Kidney (tissue), 14 donors: ENCODE measurements around the gene SERPINE2. TPM values are rescaled to one million over a fixed set of nuclear protein-coding genes. Genes with fewer than 3 reads are reported as not detected.

Experiments used
- DNase-seq, 5 donors: peaks; one replicate each; pipeline ENCODE4 v3.0.0-alpha.2; 2013 to 2020
- FAIRE-seq: peaks from 2 replicates; lab custom pipeline; 2012; peaks lifted over from hg19 to GRCh38; lab: Jason Lieb, UNC
- H3K27ac ChIP-seq, 2 donors: one replicate each; pipeline ENCODE4 v1.7.0; 2013; ENCODE audit warnings: low read depth in 2 of 2, low read length in 2 of 2, inconsistent platforms in 1 of 2
- H3K27me3 ChIP-seq: one replicate; pipeline ENCODE4 v1.7.1; 2013; ENCODE audit warnings: low read length, inconsistent platforms; ENCODE audit not compliant: control insufficient read depth, insufficient read depth
- H3K36me3 ChIP-seq, 3 donors: one replicate each; pipeline versions ENCODE4 v1.7.0 to v1.7.1; 2013; ENCODE audit warnings: low read length in 3 of 3, control low read depth in 1 of 3, inconsistent platforms in 1 of 3; ENCODE audit not compliant: insufficient read depth in 3 of 3, control insufficient read depth in 2 of 3
- H3K4me1 ChIP-seq, 3 donors: one replicate each; pipeline versions ENCODE4 v1.7.0 to v1.7.1; 2013; ENCODE audit warnings: low read length in 3 of 3, inconsistent platforms in 1 of 3, low read depth in 1 of 3; ENCODE audit not compliant: control insufficient read depth in 2 of 3, insufficient read depth in 2 of 3
- H3K4me3 ChIP-seq, 3 donors: one replicate each; pipeline versions ENCODE4 v1.7.0 to v1.8.1; 2013; ENCODE audit warnings: low read length in 3 of 3, control low read depth in 1 of 3, inconsistent platforms in 1 of 3
- H3K9ac ChIP-seq, 3 donors: one replicate each; pipeline versions ENCODE4 v1.7.0 to v1.7.1; 2013; ENCODE audit warnings: low read length in 3 of 3, control low read depth in 1 of 3, inconsistent platforms in 1 of 3
- H3K9me3 ChIP-seq, 3 donors: one replicate each; pipeline versions ENCODE4 v1.7.0 to v1.7.1; 2013; ENCODE audit warnings: low read length in 3 of 3, control low read depth in 1 of 3, inconsistent platforms in 1 of 3; ENCODE audit not compliant: control insufficient read depth in 2 of 3, insufficient read depth in 1 of 3
- intact Hi-C: fragments of 100-400 bp; cut with DNase I; formaldehyde crosslinking; loops from one replicate; pipeline ENCODE4 v1.11.1; 2022
- polyA plus RNA-seq: library from polyadenylated mRNA; stranded (reverse); fragments of 350-450 nt; fragmentation: Illumina TruSeq; extraction: RNeasy Lipid Tissue Mini Kit (QIAGEN cat#74804); gene quantifications from one replicate; pipeline ENCODE4 v1.2.3, GENCODE V29; 2014; ENCODE audit warnings: low read depth, low replicate concordance; ENCODE audit not compliant: insufficient read depth
- total RNA-seq: library from RNA; stranded (reverse); fragmentation: NEBNext Ultra II Directional; extraction: Animal tissue kit (Norgen Biotek cat#: 25700); gene quantifications from one replicate; pipeline ENCODE4 v1.2.1, GENCODE V29; 2021
- TF ChIP-seq, protein P1 (sequence below): IDR thresholded peaks from 3 replicates; pipeline ENCODE4 v1.5.1; 2012; ENCODE audit warnings: mild to moderate bottlenecking, moderate library complexity, borderline replicate concordance; ENCODE audit not compliant: insufficient read depth; ENCODE audit errors: extremely low read depth
- donor health status: control.
- donor health status: control.
- donor health status: control.
- donor health status: control.
- donor health status: control.
- donor health status: DM: yes; HTN: yes; CAD: no.
- donor health status: Normal renal cell carcinoma (clear cell type).

The SERPINE2 gene
- total and polyA plus RNA-seq, 2 donors from 2014 or later, result 27.3 to 29.2 TPM

DNA sequence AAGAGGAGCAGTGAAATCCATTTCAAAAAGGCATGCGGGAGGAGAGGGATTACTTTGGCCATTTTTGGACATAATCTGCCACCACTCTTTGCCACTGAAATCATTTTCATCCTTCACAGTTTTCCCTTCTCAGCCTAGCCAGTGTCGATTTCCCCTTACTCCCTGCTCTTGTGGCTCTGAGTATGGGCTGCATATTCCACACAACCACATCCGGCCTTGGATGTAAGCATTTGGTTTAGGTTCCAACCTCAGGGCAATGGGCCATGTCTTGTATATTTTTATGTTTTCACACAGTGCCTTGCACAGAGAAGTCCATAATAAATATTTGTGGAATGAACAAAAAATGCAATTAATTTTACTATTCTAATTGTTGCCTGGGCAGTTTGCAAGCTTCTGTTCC, 7.7 kb upstream of the SERPINE2 start:
- no peak overlapping the region for H3K4me3 ChIP-seq
- intact Hi-C loops, result no loop called here
- H3K27ac ChIP-seq, result no peak overlapping the region
- TF ChIP-seq, protein P1, sequence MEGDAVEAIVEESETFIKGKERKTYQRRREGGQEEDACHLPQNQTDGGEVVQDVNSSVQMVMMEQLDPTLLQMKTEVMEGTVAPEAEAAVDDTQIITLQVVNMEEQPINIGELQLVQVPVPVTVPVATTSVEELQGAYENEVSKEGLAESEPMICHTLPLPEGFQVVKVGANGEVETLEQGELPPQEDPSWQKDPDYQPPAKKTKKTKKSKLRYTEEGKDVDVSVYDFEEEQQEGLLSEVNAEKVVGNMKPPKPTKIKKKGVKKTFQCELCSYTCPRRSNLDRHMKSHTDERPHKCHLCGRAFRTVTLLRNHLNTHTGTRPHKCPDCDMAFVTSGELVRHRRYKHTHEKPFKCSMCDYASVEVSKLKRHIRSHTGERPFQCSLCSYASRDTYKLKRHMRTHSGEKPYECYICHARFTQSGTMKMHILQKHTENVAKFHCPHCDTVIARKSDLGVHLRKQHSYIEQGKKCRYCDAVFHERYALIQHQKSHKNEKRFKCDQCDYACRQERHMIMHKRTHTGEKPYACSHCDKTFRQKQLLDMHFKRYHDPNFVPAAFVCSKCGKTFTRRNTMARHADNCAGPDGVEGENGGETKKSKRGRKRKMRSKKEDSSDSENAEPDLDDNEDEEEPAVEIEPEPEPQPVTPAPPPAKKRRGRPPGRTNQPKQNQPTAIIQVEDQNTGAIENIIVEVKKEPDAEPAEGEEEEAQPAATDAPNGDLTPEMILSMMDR, result no peak
- FAIRE-seq (no peak), DNase-seq (no peak)
- no peaks in the 10 kb centered on the region for H3K27me3 ChIP-seq
- no peaks in the 10 kb centered on the region for H3K36me3 ChIP-seq
- H3K9ac ChIP-seq, result no peak overlapping the region
- H3K4me1 ChIP-seq, result no peaks in the 10 kb centered on the region
- no peaks in the 10 kb centered on the region for H3K9me3 ChIP-seq

DNA sequence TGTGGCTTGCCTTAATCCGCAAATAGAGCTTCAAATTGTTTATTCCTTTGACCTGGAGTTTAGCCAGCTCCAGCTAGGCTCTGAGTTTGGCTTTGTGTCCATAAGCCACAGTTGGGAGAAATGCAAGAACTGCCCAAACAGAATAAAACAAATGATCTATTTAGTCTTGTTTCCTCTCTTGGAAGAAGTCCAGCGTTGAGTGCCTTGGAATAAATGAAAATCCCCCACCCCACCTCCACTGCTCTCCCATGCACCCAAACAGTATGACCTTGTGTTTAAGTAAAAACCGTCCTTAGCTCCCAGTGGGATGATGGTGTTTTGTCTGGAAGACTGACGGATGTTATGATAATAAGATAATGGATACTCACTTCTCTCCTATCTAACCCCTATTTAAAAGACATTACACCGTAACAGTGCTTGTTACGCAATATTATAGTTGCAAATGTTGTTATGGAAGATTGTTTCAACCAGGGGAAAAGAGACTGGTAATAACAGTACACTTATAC, 3.2 kb upstream of the SERPINE2 start:
- no peaks in the 10 kb centered on the region for H3K27me3 ChIP-seq
- FAIRE-seq (no peak), DNase-seq (peak in 1 of 5 donors; percentile 17)
- H3K36me3 ChIP-seq, result no peaks in the 10 kb centered on the region
- no peak overlapping the region for H3K4me3 ChIP-seq
- no peak overlapping the region for H3K9ac ChIP-seq
- no peaks in the 10 kb centered on the region for H3K9me3 ChIP-seq
- intact Hi-C loops, result no loop called here
- peaks cover 0 to 4% (median 0%) of the 10 kb centered on the region in 3 donors for H3K4me1 ChIP-seq
- H3K27ac ChIP-seq, result no peak overlapping the region
- TF ChIP-seq, protein P1, result no peak

DNA sequence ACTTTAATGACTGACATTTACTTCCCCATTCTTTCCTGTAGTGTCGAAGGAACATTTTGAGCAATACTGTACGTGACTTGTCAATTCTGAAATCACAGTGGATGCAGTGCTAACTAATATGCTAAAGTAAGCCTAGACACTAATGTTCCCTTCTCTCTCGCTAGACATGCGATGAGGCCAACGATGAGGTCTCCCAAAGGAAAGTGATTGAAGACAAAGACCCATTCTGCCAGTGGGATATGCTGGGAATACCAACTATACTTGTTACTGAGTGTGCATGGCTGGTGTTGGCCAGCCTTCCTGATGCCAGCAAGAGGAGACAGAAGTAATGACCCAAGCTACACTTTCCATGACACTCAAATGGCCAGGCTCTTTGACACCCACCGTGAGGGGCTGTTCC, 2.5 kb upstream of the SERPINE2 start:
- H3K27ac ChIP-seq, result no peak overlapping the region
- H3K36me3 ChIP-seq, result no peaks in the 10 kb centered on the region
- DNase-seq (no peak), FAIRE-seq (no peak)
- TF ChIP-seq, protein P1, result no peak
- intact Hi-C loops, result no loop called here
- peaks cover 0 to 4% (median 0%) of the 10 kb centered on the region in 3 donors for H3K4me1 ChIP-seq
- H3K9me3 ChIP-seq, result no peaks in the 10 kb centered on the region
- H3K27me3 ChIP-seq, result no peaks in the 10 kb centered on the region
- H3K9ac ChIP-seq, result no peak overlapping the region
- H3K4me3 ChIP-seq, result no peak overlapping the region

DNA sequence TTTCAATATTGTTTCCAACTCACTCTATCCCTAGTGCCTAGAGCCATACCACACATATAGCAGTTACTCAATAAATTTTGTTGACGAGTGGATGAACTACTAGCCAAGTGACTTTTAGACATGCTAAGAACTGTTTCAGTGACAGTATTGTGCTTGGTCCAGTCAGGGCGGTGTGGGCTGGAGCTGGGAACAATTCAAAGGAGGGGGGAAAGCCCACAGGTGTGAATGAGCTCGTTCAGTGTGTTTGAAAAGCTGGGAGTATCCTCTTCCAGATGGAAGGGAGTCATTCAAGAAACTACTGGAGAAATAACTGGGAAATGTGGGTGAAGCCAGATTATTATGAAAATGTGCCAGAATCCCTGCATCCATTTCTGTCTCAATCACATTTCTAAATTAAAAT, 1.7 kb upstream of the SERPINE2 start:
- intact Hi-C loops, result no loop called here

More for the DNA sequence above, 1.7 kb upstream of the SERPINE2 start:
- H3K27ac ChIP-seq, result no peak overlapping the region
- FAIRE-seq (no peak), DNase-seq (no peak)
- no peaks in the 10 kb centered on the region for H3K9me3 ChIP-seq
- no peaks in the 10 kb centered on the region for H3K36me3 ChIP-seq
- H3K9ac ChIP-seq, result no peak overlapping the region
- H3K4me1 ChIP-seq, result peaks cover 0 to 4% (median 0%) of the 10 kb centered on the region in 3 donors
- TF ChIP-seq, protein P1, result no peak
- no peaks in the 10 kb centered on the region for H3K27me3 ChIP-seq
- H3K4me3 ChIP-seq, result no peak overlapping the region
